BLaER1 (cell line): ENCODE results near the gene ZFYVE9.
A peak's percentile ranks its signal among the peaks of the same experiment; 100 is the strongest.
"Not testable (repeated sequence)": the region's sequence is repeated elsewhere in the genome, so short reads cannot be mapped to it uniquely, and the experiment has no call there.

Source experiments
- H3K27ac ChIP-seq: shearing (Covaris generic); formaldehyde crosslinking; 2 replicates; pipeline ENCODE4 v1.8.1; 2022
- H3K27me3 ChIP-seq: shearing (Covaris generic); formaldehyde crosslinking; 2 replicates; pipeline ENCODE4 v1.8.1; 2022
- H3K36me3 ChIP-seq: shearing (Covaris generic); formaldehyde crosslinking; 2 replicates; pipeline ENCODE4 v1.8.1; 2022
- H3K4me1 ChIP-seq: shearing (Covaris generic); formaldehyde crosslinking; 2 replicates; pipeline ENCODE4 v1.8.1; 2022
- H3K4me2 ChIP-seq: shearing (Covaris generic); formaldehyde crosslinking; 2 replicates; pipeline ENCODE4 v1.8.1; 2022
- H3K4me3 ChIP-seq: shearing (Covaris generic); formaldehyde crosslinking; 2 replicates; pipeline ENCODE4 v1.8.1; 2022
- H3K9ac ChIP-seq: shearing (Covaris generic); formaldehyde crosslinking; 2 replicates; pipeline ENCODE4 v1.8.1; 2022
- H3K9me3 ChIP-seq: shearing (Covaris generic); formaldehyde crosslinking; 2 replicates; pipeline ENCODE4 v1.8.1; 2022
- H4K20me1 ChIP-seq: shearing (Covaris generic); formaldehyde crosslinking; 2 replicates; pipeline ENCODE4 v1.8.1; 2022
- Cebpa-rat ChIP-seq: shearing (Covaris generic); IDR thresholded peaks from 2 replicates; pipeline ENCODE4 v1.8.1; 2022

ZFYVE9 gene

GRCh38 chr1:52122384-52122783 lies 19.5 kb upstream of the ZFYVE9 start:
- Histone ChIP-seq H3K4me2 (no peak overlapping the region), H4K20me1 (no peaks in the 10 kb centered on the region), H3K27me3 (no peaks in the 10 kb centered on the region), H3K9ac (no peak overlapping the region), H3K4me3 (no peak overlapping the region), H3K4me1 (peaks cover 5% of the 10 kb centered on the region), H3K36me3 (no peaks in the 10 kb centered on the region), H3K27ac (no peak overlapping the region), H3K9me3 (no peaks in the 10 kb centered on the region)
- TF ChIP-seq Cebpa-rat = no peak

GRCh38 chr1:52123622-52124021 lies 18.3 kb upstream of the ZFYVE9 start:
- TF ChIP-seq Cebpa-rat = no peak
- H3K27ac ChIP-seq = no peak overlapping the region
- no peak overlapping the region for H3K4me3 ChIP-seq

GRCh38 chr1:52125736-52126359 lies 16.0 kb upstream of the ZFYVE9 start:
- no peaks in the 10 kb centered on the region for H3K4me1 ChIP-seq
- H3K36me3 ChIP-seq = no peaks in the 10 kb centered on the region
- H3K27ac ChIP-seq = no peak overlapping the region
- no peaks in the 10 kb centered on the region for H3K27me3 ChIP-seq
- no peak overlapping the region for H3K4me3 ChIP-seq
- no peaks in the 10 kb centered on the region for H3K9me3 ChIP-seq
- H3K4me2 ChIP-seq = no peak overlapping the region
- H4K20me1 ChIP-seq = no peaks in the 10 kb centered on the region
- TF ChIP-seq Cebpa-rat = no peak
- no peak overlapping the region for H3K9ac ChIP-seq

More at GRCh38 chr1:52123622-52124021, 18.3 kb upstream of the ZFYVE9 start:
- H3K9me3 ChIP-seq = no peaks in the 10 kb centered on the region
- H3K4me2 ChIP-seq = no peak overlapping the region
- H3K4me1 ChIP-seq = no peaks in the 10 kb centered on the region
- H4K20me1 ChIP-seq = no peaks in the 10 kb centered on the region
- H3K36me3 ChIP-seq = no peaks in the 10 kb centered on the region
- no peak overlapping the region for H3K9ac ChIP-seq
- no peaks in the 10 kb centered on the region for H3K27me3 ChIP-seq

- Histone ChIP-seq H3K9ac (no peak overlapping the region), H3K4me2 (no peak overlapping the region), H3K4me3 (no peak overlapping the region), H3K9me3 (no peaks in the 10 kb centered on the region), H3K27me3 (no peaks in the 10 kb centered on the region), H3K27ac (no peak overlapping the region), H3K4me1 (no peaks in the 10 kb centered on the region), H3K36me3 (no peaks in the 10 kb centered on the region), H4K20me1 (no peaks in the 10 kb centered on the region)
- TF ChIP-seq Cebpa-rat = no peak
These were observed 14.4 kb upstream of the ZFYVE9 start for GRCh38 chr1:52127181-52128180.

GRCh38 chr1:52139817-52140540 lies 1.9 kb upstream of the ZFYVE9 start:
- no peaks in the 10 kb centered on the region for H3K36me3 ChIP-seq
- no peak overlapping the region for H3K9ac ChIP-seq
- 0 out of 2 replicates have a peak overlapping the region, but pooled peaks have one; percentile 0 for H3K4me2 ChIP-seq
- H4K20me1 ChIP-seq = peaks cover 14% of the 10 kb centered on the region
- no peak for TF ChIP-seq Cebpa-rat
- no peak overlapping the region for H3K4me3 ChIP-seq
- H3K9me3 ChIP-seq = no peaks in the 10 kb centered on the region
- H3K27me3 ChIP-seq = no peaks in the 10 kb centered on the region
- peaks cover 29% of the 10 kb centered on the region for H3K4me1 ChIP-seq
- H3K27ac ChIP-seq = no peak overlapping the region

- Histone ChIP-seq H3K27me3 (no peaks in the 10 kb centered on the region), H3K9me3 (no peaks in the 10 kb centered on the region), H3K4me1 (peaks cover 29% of the 10 kb centered on the region), H3K4me3 (peak overlapping the region; percentile 96), H3K27ac (no peak overlapping the region; the same call in 1 of the 2 replicates), H4K20me1 (peaks cover 23% of the 10 kb centered on the region), H3K4me2 (peak overlapping the region; percentile 79), H3K9ac (no peak overlapping the region), H3K36me3 (no peaks in the 10 kb centered on the region)
- no peak for TF ChIP-seq Cebpa-rat
These were observed 1.0 kb upstream of the ZFYVE9 start for GRCh38 chr1:52140633-52141512.

GRCh38 chr1:52142220-52143183 lies 613 bp downstream of the ZFYVE9 start:
- Histone ChIP-seq H3K4me3 (peak overlapping the region; percentile 96), H3K9me3 (no peaks in the 10 kb centered on the region), H3K36me3 (no peaks in the 10 kb centered on the region), H3K4me1 (peaks cover 29% of the 10 kb centered on the region), H4K20me1 (peaks cover 31% of the 10 kb centered on the region), H3K4me2 (peak overlapping the region; percentile 79), H3K27me3 (no peaks in the 10 kb centered on the region), H3K9ac (peak overlapping the region; percentile 97), H3K27ac (peak overlapping the region; percentile 97)
- TF ChIP-seq Cebpa-rat = no peak

GRCh38 chr1:52145137-52145536 lies 3.2 kb downstream of the ZFYVE9 start:
- no peak for TF ChIP-seq Cebpa-rat
- peaks cover 23% of the 10 kb centered on the region for H3K4me1 ChIP-seq
- H3K36me3 ChIP-seq = no peaks in the 10 kb centered on the region
- no peak overlapping the region for H3K27ac ChIP-seq
- no peak overlapping the region for H3K9ac ChIP-seq
- H3K4me3 ChIP-seq = no peak overlapping the region
- H3K4me2 ChIP-seq = no peak overlapping the region
- no peaks in the 10 kb centered on the region for H3K9me3 ChIP-seq
- H3K27me3 ChIP-seq = no peaks in the 10 kb centered on the region
- H4K20me1 ChIP-seq = peaks cover 56% of the 10 kb centered on the region

- not testable (repeated sequence) for H3K9me3 ChIP-seq, H3K27me3 ChIP-seq, H3K4me1 ChIP-seq, H3K4me3 ChIP-seq, H3K27ac ChIP-seq, H3K9ac ChIP-seq, H3K4me2 ChIP-seq, H3K36me3 ChIP-seq
- peaks cover 83% of the 10 kb centered on the region for H4K20me1 ChIP-seq
These were observed 8.6 kb downstream of the ZFYVE9 start for GRCh38 chr1:52150445-52150844.
